GM19099 (cell line): ENCODE measurements around the gene JAG2.

ENCODE experiments used
- POLR2A ChIP-seq: IDR thresholded peaks from 3 replicates; pipeline ENCODE4 v1.6.1; 2011; ENCODE audit warnings: low read depth; ENCODE audit not compliant: insufficient read length; ENCODE audit errors: extremely low read depth

Gene JAG2

GRCh38 chr14:105168496-105168978 is at the start of gene JAG2:
JAG2 (minus strand) TSS chr14:105168776; CDS start chr14:105168420, 356 bp downstream.
- no peak for TF ChIP-seq POLR2A

GRCh38 chr14:105217774-105218173 is 49.2 kb upstream of the JAG2 start:
- no peak for TF ChIP-seq POLR2A

GRCh38 chr14:105216490-105217247 is 48.1 kb upstream of the JAG2 start:
- no peak for TF ChIP-seq POLR2A

- TF ChIP-seq POLR2A, result no peak
Measured at GRCh38 chr14:105215602-105216001, 47.0 kb upstream of the JAG2 start.

GRCh38 chr14:105214324-105214915 is 45.8 kb upstream of the JAG2 start:
- TF ChIP-seq POLR2A, result no peak

- no peak for TF ChIP-seq POLR2A
Measured at GRCh38 chr14:105213361-105213760, 44.8 kb upstream of the JAG2 start.

GRCh38 chr14:105212541-105213300 is 44.1 kb upstream of the JAG2 start:
- TF ChIP-seq POLR2A, result no peak

- TF ChIP-seq POLR2A, result no peak
Measured at GRCh38 chr14:105211758-105212089, 43.1 kb upstream of the JAG2 start.

- TF ChIP-seq POLR2A, result no peak
Measured at GRCh38 chr14:105211086-105211757, 42.6 kb upstream of the JAG2 start.

GRCh38 chr14:105210266-105211025 is 41.9 kb upstream of the JAG2 start:
- TF ChIP-seq POLR2A, result no peak

GRCh38 chr14:105209646-105210045 is 41.1 kb upstream of the JAG2 start:
- TF ChIP-seq POLR2A, result no peak

GRCh38 chr14:105209091-105209490 is 40.5 kb upstream of the JAG2 start:
- no peak for TF ChIP-seq POLR2A

- no peak for TF ChIP-seq POLR2A
Measured at GRCh38 chr14:105208738-105209075, 40.1 kb upstream of the JAG2 start.

- TF ChIP-seq POLR2A, result no peak
Measured at GRCh38 chr14:105207996-105208737, 39.6 kb upstream of the JAG2 start.
